IMR-90 (cell line): ENCODE data around the gene ADGRD1. TPM values are rescaled to one million over a fixed set of nuclear protein-coding genes. Genes with fewer than 3 reads are reported as not detected.

Experiments
- ATAC-seq: fragments of 200-7000 bp; cut with Tn5 transposase; 2 replicates; pipeline ENCODE4 v1.9.1; 2020; ENCODE audit warnings: low read depth, mild to moderate bottlenecking, moderate library complexity
- BruUV-seq: library from RNA; stranded (reverse); fragments of 400-500 nt; replicated peaks from 2 replicates; lab custom pipeline; 2021; lab: Mats Ljungman, UMichigan
- CTCF ChIA-PET: fragments of 300-600 bp; formaldehyde crosslinking; extraction: SDS; loops from one replicate; lab custom pipeline; 2021; ENCODE audit warnings: antibody characterized with exemption; lab: Yijun Ruan, JAX
- POLR2A ChIA-PET: fragments of 300-600 bp; sonication (Branson Sonifier 250); formaldehyde crosslinking; loops from one replicate; lab custom pipeline; 2022; ENCODE audit warnings: antibody characterized with exemption; ENCODE audit not compliant: unreplicated experiment; lab: Charles Lee
- DNase-seq: peaks from one replicate; pipeline ENCODE4 v3.0.0; 2013
- H2AFZ ChIP-seq: replicated peaks from 2 replicates; pipeline ENCODE3; 2013; ENCODE audit warnings: low read length, mild to moderate bottlenecking; ENCODE audit not compliant: poor library complexity
- H2AK5ac ChIP-seq: 2 replicates; pipeline ENCODE4 v1.6.1; 2013; ENCODE audit warnings: low read depth, low read length, inconsistent platforms
- H2AK9ac ChIP-seq: replicated peaks from 2 replicates; pipeline ENCODE3; 2013; ENCODE audit warnings: mild to moderate bottlenecking, low read depth, low read length, moderate library complexity; ENCODE audit not compliant: poor library complexity
- H2BK120ac ChIP-seq: 2 replicates; pipeline ENCODE4 v1.6.1; 2013; ENCODE audit warnings: low read depth, low read length, inconsistent platforms
- H2BK15ac ChIP-seq: 3 replicates; pipeline ENCODE4 v1.6.1; 2013; ENCODE audit warnings: low read depth, low read length, inconsistent platforms
- H2BK20ac ChIP-seq: 2 replicates; pipeline ENCODE4 v1.6.1; 2013; ENCODE audit warnings: low read depth, mild to moderate bottlenecking, inconsistent platforms, low read length, moderate library complexity
- H2BK5ac ChIP-seq: 2 replicates; pipeline ENCODE4 v1.6.1; 2013; ENCODE audit warnings: mild to moderate bottlenecking, low read depth, low read length, inconsistent platforms; ENCODE audit not compliant: poor library complexity, severe bottlenecking
- H3K14ac ChIP-seq: replicated peaks from 2 replicates; pipeline ENCODE4 v1.6.1; 2013; ENCODE audit warnings: low read depth, low read length, inconsistent platforms
- H3K18ac ChIP-seq: 2 replicates; pipeline ENCODE4 v1.6.1; 2013; ENCODE audit warnings: low read depth, low read length, control low read depth
- H3K23ac ChIP-seq: 2 replicates; pipeline ENCODE4 v1.6.1; 2013; ENCODE audit warnings: low read depth, low read length, inconsistent platforms
- H3K27ac ChIP-seq: 2 replicates; pipeline ENCODE4 v1.5.1; 2013; ENCODE audit warnings: mild to moderate bottlenecking, control low read depth, low read length; ENCODE audit not compliant: insufficient read depth
- H3K27me3 ChIP-seq: 2 replicates; pipeline ENCODE4 v1.6.1; 2013; ENCODE audit warnings: low read length; ENCODE audit not compliant: control insufficient read depth, insufficient read depth
- H3K36me3 ChIP-seq: 2 replicates; pipeline ENCODE4 v1.6.1; 2013; ENCODE audit warnings: low read length, mixed read lengths; ENCODE audit not compliant: control insufficient read depth, insufficient read depth
- H3K4ac ChIP-seq: 2 replicates; pipeline ENCODE4 v1.6.1; 2013; ENCODE audit warnings: low read depth, low read length, inconsistent platforms
- H3K4me1 ChIP-seq: 2 replicates; pipeline ENCODE4 v1.6.1; 2013; ENCODE audit warnings: low read length, mixed read lengths; ENCODE audit not compliant: control insufficient read depth, insufficient read depth
- H3K4me2 ChIP-seq: 2 replicates; pipeline ENCODE4 v1.6.1; 2013; ENCODE audit warnings: low read depth, mild to moderate bottlenecking, control low read depth, low read length, moderate library complexity
- H3K4me3 ChIP-seq: 2 replicates; pipeline ENCODE4 v1.5.1; 2013; ENCODE audit warnings: low read depth, mild to moderate bottlenecking, control low read depth, low read length, moderate library complexity; ENCODE audit not compliant: insufficient read depth
- H3K56ac ChIP-seq: 2 replicates; pipeline ENCODE4 v1.6.1; 2013; ENCODE audit warnings: low read length, inconsistent platforms; ENCODE audit not compliant: insufficient read depth; ENCODE audit errors: extremely low read depth
- H3K79me1 ChIP-seq, 2 experiments: 2 replicates each; pipeline ENCODE4 v1.6.1; 2013; ENCODE audit warnings: low read length in 2 of 2, inconsistent platforms in 1 of 2, low read depth in 1 of 2
- H3K9ac ChIP-seq: 2 replicates; pipeline ENCODE4 v1.6.1; 2013; ENCODE audit warnings: low read depth, low read length, control low read depth
- H3K9me1 ChIP-seq: 2 replicates; pipeline ENCODE4 v1.6.1; 2013; ENCODE audit warnings: low read length, inconsistent platforms; ENCODE audit not compliant: insufficient read depth
- H3K9me3 ChIP-seq: 2 replicates; pipeline ENCODE4 v1.6.1; 2013; ENCODE audit warnings: low read length; ENCODE audit not compliant: control insufficient read depth, insufficient read depth
- H4K20me1 ChIP-seq: 2 replicates; pipeline ENCODE4 v1.6.1; 2013; ENCODE audit warnings: low read length, inconsistent platforms; ENCODE audit not compliant: insufficient read depth
- H4K5ac ChIP-seq: 2 replicates; pipeline ENCODE4 v1.6.1; 2013; ENCODE audit warnings: mild to moderate bottlenecking, low read depth, low read length, control low read depth
- H4K8ac ChIP-seq, 2 experiments: 2 replicates each; pipeline ENCODE4 v1.6.1; 2013; ENCODE audit warnings: low read depth in 2 of 2, low read length in 2 of 2, control low read depth in 1 of 2, inconsistent platforms in 1 of 2
- H4K91ac ChIP-seq: 2 replicates; pipeline ENCODE4 v1.6.1; 2013; ENCODE audit warnings: low read depth, low read length, inconsistent platforms; ENCODE audit not compliant: insufficient read depth
- BHLHE40 ChIP-seq: fragments of 150-350 bp; IDR thresholded peaks from 2 replicates; pipeline ENCODE4 v1.6.1; 2016; ENCODE audit warnings: mild to moderate bottlenecking, low read depth, low read length
- CEBPB ChIP-seq: IDR thresholded peaks from 2 replicates; pipeline ENCODE4 v1.6.1; 2012; ENCODE audit warnings: low read depth, low read length, improper control_type of control experiment
- CHD1 ChIP-seq: IDR thresholded peaks from 2 replicates; pipeline ENCODE4 v1.6.1; 2012; ENCODE audit warnings: low read depth, low read length, improper control_type of control experiment
- FOS ChIP-seq: fragments of 150-350 bp; IDR thresholded peaks from 2 replicates; pipeline ENCODE4 v1.6.1; 2016; ENCODE audit warnings: low read depth, low read length
- MAFK ChIP-seq: IDR thresholded peaks from 2 replicates; pipeline ENCODE4 v1.6.1; 2012; ENCODE audit warnings: low read depth, low read length, improper control_type of control experiment
- MAZ ChIP-seq: IDR thresholded peaks from 2 replicates; pipeline ENCODE4 v1.6.1; 2012; ENCODE audit warnings: low read depth, mild to moderate bottlenecking, low read length, improper control_type of control experiment, moderate library complexity, borderline replicate concordance
- NFE2L2 ChIP-seq: fragments of 150-350 bp; IDR thresholded peaks from 2 replicates; pipeline ENCODE4 v1.6.1; 2016; ENCODE audit warnings: low read depth, mild to moderate bottlenecking, low read length
- POLR2A ChIP-seq: IDR thresholded peaks from 2 replicates; pipeline ENCODE4 v1.6.1; 2012; ENCODE audit warnings: mild to moderate bottlenecking, low read depth, low read length
- RAD21 ChIP-seq: IDR thresholded peaks from 2 replicates; pipeline ENCODE4 v1.6.1; 2012; ENCODE audit warnings: low read length, improper control_type of control experiment
- RCOR1 ChIP-seq: IDR thresholded peaks from 2 replicates; pipeline ENCODE4 v1.6.1; 2012; ENCODE audit warnings: mild to moderate bottlenecking, low read length, improper control_type of control experiment; ENCODE audit not compliant: insufficient replicate concordance
- RFX5 ChIP-seq: IDR thresholded peaks from 2 replicates; pipeline ENCODE4 v1.8.0; 2012; ENCODE audit warnings: low read depth, mild to moderate bottlenecking, low read length, moderate library complexity
- SMC3 ChIP-seq: fragments of 150-350 bp; IDR thresholded peaks from 2 replicates; pipeline ENCODE4 v1.6.1; 2016; ENCODE audit warnings: low read depth, mild to moderate bottlenecking, antibody characterized with exemption, low read length, moderate library complexity
- WGBS, 2 experiments: methylation state at CpG; one replicate each; pipeline versions ENCODE4 v1.1.5 to v1.1.7; 2013; ENCODE audit warnings: missing lambda C conversion rate in 2 of 2; ENCODE audit not compliant: insufficient read length in 1 of 2; ENCODE audit errors: extremely low coverage in 2 of 2; 5-methylcytosine and 5-hydroxymethylcytosine counted together
- dilution Hi-C: fragments of 300-500 bp; cut with HindIII; formaldehyde crosslinking; loops from one replicate; pipeline ENCODE4 v1.14.3; 2018; ENCODE audit warnings: low sequenced_read_pairs; ENCODE audit not compliant: unreplicated experiment
- in situ Hi-C: fragments of 300-500 bp; cut with MboI; formaldehyde crosslinking; loops from 3 replicates; pipeline ENCODE4 v1.14.3; 2019; ENCODE audit warnings: low sequenced_read_pairs, inconsistent platforms, mixed read lengths
- intact Hi-C: fragments of 100-400 bp; cut with micrococcal nuclease; formaldehyde crosslinking; loops from 2 replicates; pipeline ENCODE4 v1.10.0; 2022
- polyA plus RNA-seq, 3 experiments: library from polyadenylated mRNA; depleted of rRNA; stranded (reverse); fragments of >200 nt; gene quantifications; 2 replicates each; pipeline ENCODE4 v1.2.3, GENCODE V29; 2012; ENCODE audit warnings: low replicate concordance in 1 of 3
- total RNA-seq: library from RNA; depleted of rRNA; stranded (reverse); fragments of >200 nt; gene quantifications from 2 replicates; pipeline ENCODE4 v1.2.3, GENCODE V29; 2012
- TF ChIP-seq, protein P1 (sequence below): fragments of 150-350 bp; IDR thresholded peaks from 2 replicates; pipeline ENCODE4 v1.6.1; 2016; ENCODE audit warnings: low read depth, mild to moderate bottlenecking, low read length, moderate library complexity, borderline replicate concordance

ADGRD1 gene
- total and polyA plus RNA-seq, 2 of the 4 experiments (the other 2 are of a cell fraction), result not detected

DNA sequence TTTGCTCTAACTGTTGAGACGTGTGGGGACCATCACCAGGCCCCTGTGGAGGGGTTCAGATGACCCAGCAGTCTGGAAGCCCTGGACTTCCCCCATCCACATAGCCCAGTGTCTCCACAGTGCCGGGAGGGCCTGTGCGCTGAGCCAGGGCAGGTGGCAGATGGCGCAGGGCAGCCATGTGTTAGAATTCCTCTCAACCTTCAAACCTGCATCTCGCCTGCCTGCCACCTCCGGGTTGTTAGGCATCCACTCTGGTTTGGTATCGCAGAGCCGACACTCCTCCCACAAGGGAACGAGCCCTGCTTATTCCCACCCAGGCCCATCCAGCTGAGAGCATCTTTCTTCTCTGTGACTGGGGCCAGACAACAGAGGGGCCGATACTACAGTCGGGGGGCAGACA, 84.5 kb downstream of the ADGRD1 start:
- Histone ChIP-seq H3K9me3 (peaks cover 46% of the 10 kb centered on the region), H3K4me1 (no peaks in the 10 kb centered on the region), H3K27ac (no peak overlapping the region), H3K36me3 (no peaks in the 10 kb centered on the region), H3K23ac (no peak overlapping the region), H3K9me1 (no peaks in the 10 kb centered on the region), H3K27me3 (no peaks in the 10 kb centered on the region), H2AK9ac (no peak overlapping the region), H3K79me1 (no peaks in the 10 kb centered on the region), H3K56ac (no peak overlapping the region), H2BK15ac (no peak overlapping the region), H4K91ac (no peak overlapping the region), H4K8ac (no peak overlapping the region), H2BK20ac (no peak overlapping the region), H2BK5ac (no peak overlapping the region), H3K14ac (no peak overlapping the region), H3K18ac (no peak overlapping the region), H3K4me2 (no peak overlapping the region), H2BK120ac (no peak overlapping the region), H3K4ac (no peak overlapping the region), H3K9ac (no peak overlapping the region), H4K20me1 (no peaks in the 10 kb centered on the region), H2AK5ac (no peak overlapping the region), H3K4me3 (no peak overlapping the region), H4K5ac (no peak overlapping the region), H2AFZ (no peak overlapping the region)
- dilution Hi-C loops, result no loop called here
- DNase-seq (no peak), ATAC-seq (no peak)
- ChIA-PET POLR2A (no interaction called here), CTCF (no interaction called here)
- in situ Hi-C loops, result no loop called here
- BruUV-seq, result no TSS peak
- intact Hi-C loops, result no loop called here
- WGBS, 2 experiments, result 100% methylated on average over 1 of the region's 11 CpGs; no CpG with 5 or more reads in 1 of the 2 experiments
- TF ChIP-seq CEBPB (no peak), MAZ (no peak), POLR2A (no peak), NFE2L2 (no peak), RFX5 (no peak), SMC3 (no peak), MAFK (no peak), RCOR1 (no peak), RAD21 (no peak), FOS (no peak), BHLHE40 (no peak), CHD1 (no peak)
- TF ChIP-seq, protein P1, sequence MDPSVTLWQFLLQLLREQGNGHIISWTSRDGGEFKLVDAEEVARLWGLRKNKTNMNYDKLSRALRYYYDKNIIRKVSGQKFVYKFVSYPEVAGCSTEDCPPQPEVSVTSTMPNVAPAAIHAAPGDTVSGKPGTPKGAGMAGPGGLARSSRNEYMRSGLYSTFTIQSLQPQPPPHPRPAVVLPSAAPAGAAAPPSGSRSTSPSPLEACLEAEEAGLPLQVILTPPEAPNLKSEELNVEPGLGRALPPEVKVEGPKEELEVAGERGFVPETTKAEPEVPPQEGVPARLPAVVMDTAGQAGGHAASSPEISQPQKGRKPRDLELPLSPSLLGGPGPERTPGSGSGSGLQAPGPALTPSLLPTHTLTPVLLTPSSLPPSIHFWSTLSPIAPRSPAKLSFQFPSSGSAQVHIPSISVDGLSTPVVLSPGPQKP, result no peak
